ENCODE data around the gene TGFB1. TPM values are rescaled to one million over a fixed set of nuclear protein-coding genes. Genes with fewer than 3 reads are reported as not detected.
"Not testable (repeated sequence)": the region's sequence is repeated elsewhere in the genome, so short reads cannot be mapped to it uniquely, and the experiment has no call there.

TGFB1 gene
- 10 to 100 TPM; 29.3 to 31.5 TPM for total RNA-seq
- long read RNA-seq, partial matches to known transcripts: 0 of 4 reads
- long read RNA-seq, other reads (novel, unspliced or antisense): 4 of 4 reads

DNA sequence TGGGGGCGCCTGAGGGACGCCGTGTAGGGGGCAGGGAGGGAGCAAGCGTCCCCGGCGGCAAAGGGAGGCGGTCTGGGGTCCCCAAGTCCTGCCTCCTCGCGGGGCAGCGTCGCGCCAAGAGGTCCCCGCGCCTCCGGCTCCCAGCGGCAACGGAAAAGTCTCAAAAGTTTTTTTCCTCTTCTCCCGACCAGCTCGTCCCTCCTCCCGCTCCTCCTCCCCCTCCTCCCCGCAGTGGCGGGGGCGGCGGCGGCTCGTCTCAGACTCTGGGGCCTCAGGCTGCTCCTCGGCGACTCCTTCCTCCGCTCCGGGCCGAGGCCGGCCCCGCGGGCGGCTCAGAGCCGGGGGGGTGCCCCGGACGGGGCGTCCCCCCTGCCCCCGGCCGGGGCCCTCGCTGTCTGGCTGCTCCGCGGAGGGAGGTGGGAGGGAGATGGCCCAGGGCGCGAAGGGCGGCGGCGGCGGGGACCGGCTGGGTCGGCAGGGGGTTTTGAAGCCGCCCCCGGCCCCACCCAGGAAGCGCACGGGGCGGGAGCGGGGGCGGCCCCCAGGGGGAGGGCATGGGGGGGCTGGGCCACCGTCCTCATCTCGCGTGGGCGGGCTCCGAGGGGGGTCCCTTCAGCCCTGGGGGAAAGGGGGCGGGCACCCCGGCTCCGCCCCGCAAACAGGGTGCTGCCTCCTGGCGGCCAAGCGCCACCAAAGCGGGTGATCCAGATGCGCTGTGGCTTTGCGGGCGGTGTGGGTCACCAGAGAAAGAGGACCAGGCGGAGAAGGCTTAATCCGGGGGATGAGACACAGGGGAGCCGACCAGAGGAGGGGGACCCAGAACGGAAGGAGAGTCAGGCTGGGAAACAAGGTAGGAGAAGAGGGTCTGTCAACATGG, at the start of gene TGFB1:
Gene TGFB1 (minus strand): TSS at position 457 of the 877 bp plus-strand sequence. CDS start 878 bp downstream, outside the sequence.
- peak; percentile 75 to 82 for ATAC-seq
- peak; percentile 92 for DNase-seq
- intact Hi-C loops (cut with DNase I): loop anchor here in 1 of 2 donors (5.0 kb wide), 1 partner anchor 41 kb away; the partner anchor contains the start of gene CCDC97

DNA sequence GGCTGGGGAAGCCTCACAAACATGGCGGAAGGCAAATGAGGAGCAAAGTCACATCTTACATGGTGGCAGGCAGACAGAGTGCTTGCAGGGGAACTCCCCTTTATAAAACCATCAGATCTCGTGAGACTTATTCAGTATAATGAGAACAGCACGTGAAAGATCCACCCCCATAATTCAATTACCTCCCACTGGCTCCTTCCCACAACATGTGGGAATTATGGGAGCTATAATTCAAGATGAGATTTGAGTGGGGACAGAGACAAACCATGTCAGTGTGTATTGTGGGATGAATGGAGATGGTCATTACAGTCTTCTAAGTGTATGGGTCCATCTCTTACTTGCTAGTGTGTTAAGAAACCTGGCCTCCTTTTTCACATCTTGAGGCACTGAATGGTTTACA, 48.3 kb upstream of the TGFB1 start:
- DNase-seq (no peak), ATAC-seq (no peak)
- intact Hi-C loops (cut with DNase I): no loop called here

DNA sequence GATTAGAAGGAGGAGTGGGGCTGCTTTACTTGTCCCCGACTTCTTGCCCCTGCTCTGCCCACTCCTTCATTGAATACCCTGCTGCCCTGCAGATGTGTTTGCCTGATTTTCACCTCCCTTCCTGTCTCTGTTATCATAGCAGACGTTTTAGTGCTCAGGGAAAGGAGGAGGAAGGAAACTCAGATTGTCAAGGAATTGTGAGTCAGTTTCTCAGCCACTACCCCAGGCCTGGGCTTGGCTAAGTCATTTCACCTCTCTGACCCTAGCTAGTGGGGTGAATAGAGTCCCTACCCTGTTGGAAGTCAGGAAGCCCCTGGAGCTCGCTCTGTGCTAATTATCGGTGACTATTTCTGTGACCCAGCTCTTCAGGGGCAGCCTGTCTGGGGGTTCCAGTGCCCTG, 47.8 kb upstream of the TGFB1 start:
- intact Hi-C loops (cut with DNase I): no loop called here
- DNase-seq (no peak), ATAC-seq (no peak)

DNA sequence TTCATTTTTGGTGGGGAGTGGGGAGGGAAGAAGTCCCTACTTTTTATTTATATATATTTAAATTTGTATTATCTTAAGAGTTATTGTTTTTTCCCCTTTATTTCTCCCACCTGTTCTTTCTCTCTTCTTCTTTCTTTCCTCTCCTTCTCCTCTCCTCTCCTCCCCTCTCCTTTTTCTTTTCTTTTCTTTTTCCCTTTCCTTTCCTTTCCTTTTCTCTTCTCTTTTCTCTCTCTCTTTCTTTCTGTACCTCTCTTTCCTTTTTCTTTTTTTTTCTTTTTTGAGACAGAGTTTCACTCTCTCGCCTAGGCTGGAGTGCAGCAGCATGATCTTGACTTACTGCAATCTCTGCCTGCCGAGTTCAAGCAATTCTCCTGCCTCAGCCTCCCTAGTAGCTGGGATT, 45.8 kb upstream of the TGFB1 start:
- ATAC-seq (no peak), DNase-seq (no peak)
- intact Hi-C loops (cut with DNase I): loop anchor here in 1 of 2 donors (5.0 kb wide), 1 partner anchor 38 kb away; the partner anchor contains the start of gene DMAC2

DNA sequence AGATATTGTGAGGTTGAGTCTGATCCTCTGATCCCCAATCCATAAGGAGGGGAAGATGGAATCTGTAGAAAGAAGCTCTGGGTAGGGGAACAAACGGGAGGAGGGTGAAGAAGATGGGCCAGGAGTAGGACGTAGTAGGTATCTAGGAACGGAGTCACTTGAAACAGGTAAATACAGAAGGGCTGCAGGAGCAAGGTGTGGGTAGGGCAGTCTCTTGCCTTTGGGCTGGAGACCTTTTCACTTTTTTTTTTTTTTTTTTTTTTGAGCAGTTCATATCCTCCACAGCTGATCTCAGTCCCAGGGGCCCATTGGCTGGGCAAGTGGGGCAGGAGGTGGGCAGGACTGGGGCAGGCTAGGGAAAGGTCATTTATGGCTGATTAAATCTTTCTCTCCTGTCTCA, 45.4 kb upstream of the TGFB1 start:
- no peak for DNase-seq

DNA sequence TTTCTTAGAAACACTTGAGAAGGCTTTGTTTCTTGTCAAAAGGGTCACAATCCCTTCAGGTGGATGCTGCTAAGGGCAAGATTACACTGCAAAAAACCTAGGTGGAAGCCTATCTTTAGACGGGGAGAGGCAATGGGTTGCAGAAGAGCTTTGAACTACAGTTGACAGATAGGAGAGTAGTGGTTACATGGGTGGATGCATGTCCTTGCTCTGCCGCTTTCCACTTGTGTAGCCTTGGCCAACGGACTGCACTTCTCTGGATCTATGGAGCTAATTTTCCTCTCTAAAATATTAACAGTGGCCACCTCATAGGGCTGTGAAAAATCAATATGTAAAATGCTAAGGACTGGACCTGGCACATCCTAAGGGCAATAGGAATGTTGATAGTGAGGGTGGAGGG, 44.9 kb upstream of the TGFB1 start:
- DNase-seq: no peak
- no peak for ATAC-seq
- intact Hi-C loops (cut with DNase I): loop anchor here in 1 of 2 donors (5.0 kb wide), 1 partner anchor 39 kb away; the partner anchor contains the start of gene DMAC2

More for the DNA sequence above, 45.4 kb upstream of the TGFB1 start:
- no peak for ATAC-seq
- intact Hi-C loops (cut with DNase I): loop anchor here in 1 of 2 donors (5.0 kb wide), 1 partner anchor 38 kb away; the partner anchor contains the start of gene DMAC2

DNA sequence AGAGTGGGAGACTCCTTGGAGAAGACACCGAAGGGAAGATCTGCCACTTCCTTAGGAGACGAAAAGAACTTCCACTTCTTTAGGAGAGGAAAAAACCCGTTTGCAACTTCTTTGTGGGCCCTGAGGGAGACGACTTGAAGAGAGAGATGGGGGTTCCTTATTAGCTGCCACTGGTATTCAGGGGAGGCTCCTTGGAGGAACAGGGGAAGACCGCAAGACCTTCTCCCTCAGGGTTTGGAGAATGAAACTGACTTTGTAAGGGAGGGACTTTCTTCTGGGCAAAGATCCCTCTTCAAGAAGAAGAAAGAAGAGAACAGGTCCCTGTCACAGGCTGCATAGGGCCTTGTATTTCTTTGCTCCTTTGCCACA, 44.3 kb upstream of the TGFB1 start:
- ATAC-seq: no peak
- no peak for DNase-seq
- intact Hi-C loops (cut with DNase I): loop anchor here in 1 of 2 donors (5.0 kb wide), 1 partner anchor 39 kb away; the partner anchor contains the start of gene DMAC2

DNA sequence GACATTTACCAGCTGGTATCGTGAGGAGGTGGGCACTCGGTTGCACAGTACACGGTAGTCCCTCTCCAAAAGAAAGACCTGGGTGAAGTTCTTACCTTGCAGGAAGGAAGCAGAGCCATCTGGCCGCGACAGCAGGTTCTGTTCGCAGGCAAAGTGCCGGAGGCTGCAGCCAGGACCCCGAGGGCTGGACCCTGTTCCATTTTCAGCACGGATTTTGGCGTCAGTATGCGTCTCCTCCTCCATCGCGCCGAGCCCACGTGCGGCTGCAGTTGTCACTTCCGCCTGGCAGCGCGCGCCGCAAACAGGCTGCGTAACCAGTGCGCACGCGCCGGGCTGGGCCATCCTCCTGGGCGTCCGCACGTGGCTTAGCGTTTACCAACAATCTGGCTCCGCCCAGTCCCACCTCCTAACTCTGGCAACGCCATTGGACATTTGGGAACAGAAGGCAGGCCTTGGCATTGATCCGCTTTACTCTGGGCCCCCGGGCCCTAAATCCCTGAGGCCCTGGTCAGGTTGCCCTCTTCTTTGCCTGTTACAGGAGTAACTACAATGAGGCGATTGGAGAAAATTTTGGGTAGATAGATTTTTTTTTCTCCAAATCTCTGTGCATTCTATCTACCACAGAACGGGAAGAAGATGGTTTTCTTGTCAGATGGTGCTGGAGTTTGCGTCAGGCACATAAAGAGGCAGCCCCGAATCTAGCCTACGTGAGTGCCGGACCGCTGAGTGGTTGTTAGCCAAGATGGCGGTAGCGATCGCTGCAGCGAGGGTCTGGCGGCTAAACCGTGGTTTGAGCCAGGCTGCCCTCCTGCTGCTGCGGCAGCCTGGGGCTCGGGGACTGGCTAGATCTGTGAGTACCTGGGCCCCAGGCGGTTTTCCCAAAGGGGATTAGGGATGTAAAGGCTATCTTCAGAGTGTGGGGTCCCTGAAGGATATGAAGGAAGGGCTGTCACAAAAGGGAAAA, 43.6 kb upstream of the TGFB1 start, which contains the start of the genes BCKDHA and EXOSC5:
Gene BCKDHA (plus strand): TSS at position 733 of the 964 bp plus-strand sequence. CDS start 10 bp downstream, at position 743.
Gene EXOSC5 (minus strand): TSS at position 274 of the 964 bp plus-strand sequence. CDS start 31 bp downstream, at position 243.
- ATAC-seq: peak; percentile 99
- peak; percentile 100 for DNase-seq
- intact Hi-C loops (cut with DNase I): loop anchor here in 1 of 2 donors (5.0 kb wide), 1 partner anchor 40 kb away; the partner anchor contains the start of gene DMAC2

DNA sequence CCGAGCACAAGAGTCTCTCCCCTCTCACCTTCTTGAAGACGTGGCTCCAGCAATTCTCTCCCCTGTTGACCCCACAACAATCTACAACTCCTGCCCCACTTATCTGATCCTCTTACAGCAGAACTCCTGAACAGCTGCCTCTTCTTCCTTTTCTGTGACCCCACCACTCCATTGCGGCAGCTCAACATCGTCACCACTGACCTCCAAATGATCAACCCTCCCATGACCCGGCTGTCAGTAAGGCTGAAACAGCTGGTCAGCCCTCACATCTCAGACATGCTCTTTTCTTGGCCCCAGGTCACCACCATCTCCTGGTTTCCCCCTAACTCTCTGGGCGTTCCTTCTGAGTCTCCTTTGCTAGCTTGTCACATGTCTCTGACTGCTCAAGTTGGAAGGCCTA, 41.6 kb upstream of the TGFB1 start:
- intact Hi-C loops (cut with DNase I): loop anchor here in 1 of 2 donors (5.0 kb wide), 1 partner anchor 42 kb away; the partner anchor contains the start of gene DMAC2
- no peak for DNase-seq

DNA sequence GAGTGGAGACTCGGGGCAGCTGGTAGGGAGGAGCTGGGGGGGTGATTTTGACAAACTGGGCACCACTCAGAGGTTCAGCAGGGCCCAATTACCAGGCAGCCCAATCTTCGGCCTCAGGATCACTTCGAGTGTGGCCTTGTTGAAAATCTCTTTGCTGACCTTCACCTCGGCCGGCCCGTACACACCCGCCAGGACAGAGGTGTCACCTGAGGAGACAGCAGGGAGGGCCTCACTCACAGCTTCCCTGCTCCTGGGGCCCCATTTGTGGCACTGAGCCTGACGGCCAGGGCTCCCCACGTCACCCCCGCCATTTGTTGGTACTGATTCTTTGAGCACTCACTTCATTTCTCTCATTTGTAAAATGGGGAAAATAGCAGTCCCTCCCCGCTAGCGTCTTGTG, 39.1 kb upstream of the TGFB1 start:
- ATAC-seq: no peak
- intact Hi-C loops (cut with DNase I): no loop called here
- DNase-seq: no peak

More for the DNA sequence above, 41.6 kb upstream of the TGFB1 start:
- no peak for ATAC-seq

DNA sequence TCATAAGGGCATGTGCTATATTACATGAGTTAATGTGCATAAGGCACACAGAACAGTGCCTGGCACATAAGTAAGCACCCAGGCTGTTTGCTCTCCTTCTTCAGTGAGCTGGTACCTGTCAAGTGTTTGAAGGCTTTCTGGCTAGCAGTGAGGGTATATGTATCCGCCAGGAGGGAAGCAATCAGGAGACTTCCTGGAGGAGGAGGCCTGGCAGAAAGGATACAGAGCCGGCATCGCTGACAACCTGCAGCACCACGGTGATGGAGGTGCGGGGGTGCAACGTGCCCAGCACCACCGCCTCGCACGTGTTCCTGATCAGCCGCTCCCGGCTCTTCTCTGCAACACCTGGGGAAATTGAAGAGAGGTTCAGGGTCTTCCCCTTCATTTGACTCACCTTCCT, 37.9 kb upstream of the TGFB1 start:
- intact Hi-C loops (cut with DNase I): no loop called here
- ATAC-seq (no peak), DNase-seq (no peak)

DNA sequence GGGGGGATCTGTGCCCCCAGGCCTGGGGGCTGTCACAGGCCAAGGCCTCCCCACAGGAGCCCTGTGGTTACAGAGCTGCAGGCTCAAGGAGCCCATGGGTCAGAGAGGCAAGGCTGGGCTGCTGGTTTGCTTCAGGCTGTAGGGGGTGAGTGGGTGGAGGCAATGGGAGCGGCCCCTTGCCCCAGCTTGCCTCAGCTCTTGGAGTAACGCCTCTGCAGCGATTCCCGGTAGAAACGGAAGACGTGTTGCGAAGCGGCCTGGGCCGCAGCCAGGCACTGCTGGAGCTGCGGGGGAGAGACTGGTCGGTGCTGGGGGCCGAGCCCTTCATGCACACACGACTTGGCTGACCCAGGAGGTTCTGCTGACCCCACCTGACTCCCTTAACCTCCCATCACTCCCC, 32.7 kb upstream of the TGFB1 start:
- peak; percentile 64 to 76 for ATAC-seq
- intact Hi-C loops (cut with DNase I): no loop called here
- DNase-seq: peak; percentile 42

DNA sequence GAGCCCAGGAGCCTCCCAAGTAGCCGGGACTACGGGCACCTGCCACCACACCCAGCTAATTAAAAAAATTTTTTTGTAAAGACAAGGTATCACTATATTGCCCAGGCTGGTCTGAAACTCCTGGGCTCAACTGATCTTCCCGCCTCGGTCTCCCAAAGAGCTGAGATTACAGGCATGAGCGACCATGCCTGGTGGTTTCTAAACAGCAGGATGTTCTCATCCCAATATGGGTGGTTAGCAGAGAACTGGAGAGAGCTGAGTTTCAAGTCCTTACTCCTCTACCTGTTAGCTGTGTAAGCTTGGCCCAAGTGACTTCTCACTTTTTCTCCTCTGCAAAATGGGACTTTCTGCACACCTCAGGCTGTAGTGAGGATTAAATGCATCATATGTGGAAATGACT, 30.6 kb upstream of the TGFB1 start:
- intact Hi-C loops (cut with DNase I): no loop called here
- DNase-seq: no peak
- ATAC-seq: no peak

DNA sequence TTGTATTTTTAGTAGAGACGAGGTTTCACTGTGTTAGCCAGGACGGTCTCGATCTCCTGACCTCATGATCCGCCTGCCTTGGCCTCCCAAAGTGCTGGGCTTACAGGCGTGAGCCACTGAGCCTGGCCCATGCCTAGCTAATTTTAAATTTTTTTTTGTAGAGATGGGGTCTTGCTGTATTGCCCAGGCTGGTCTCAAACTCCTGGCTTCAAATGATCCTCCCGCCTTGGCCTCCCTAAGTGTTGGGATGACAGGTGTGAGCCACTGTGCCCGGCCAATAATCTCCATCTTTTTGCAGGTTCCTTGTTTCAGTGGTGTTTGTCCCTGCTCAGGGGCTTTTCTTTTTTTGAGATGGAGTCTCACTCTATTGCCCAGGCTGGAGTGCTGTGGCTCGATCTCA, 27.8 kb upstream of the TGFB1 start:
- DNase-seq; ATAC-seq; intact Hi-C loops (cut with DNase I): not testable (repeated sequence)

DNA sequence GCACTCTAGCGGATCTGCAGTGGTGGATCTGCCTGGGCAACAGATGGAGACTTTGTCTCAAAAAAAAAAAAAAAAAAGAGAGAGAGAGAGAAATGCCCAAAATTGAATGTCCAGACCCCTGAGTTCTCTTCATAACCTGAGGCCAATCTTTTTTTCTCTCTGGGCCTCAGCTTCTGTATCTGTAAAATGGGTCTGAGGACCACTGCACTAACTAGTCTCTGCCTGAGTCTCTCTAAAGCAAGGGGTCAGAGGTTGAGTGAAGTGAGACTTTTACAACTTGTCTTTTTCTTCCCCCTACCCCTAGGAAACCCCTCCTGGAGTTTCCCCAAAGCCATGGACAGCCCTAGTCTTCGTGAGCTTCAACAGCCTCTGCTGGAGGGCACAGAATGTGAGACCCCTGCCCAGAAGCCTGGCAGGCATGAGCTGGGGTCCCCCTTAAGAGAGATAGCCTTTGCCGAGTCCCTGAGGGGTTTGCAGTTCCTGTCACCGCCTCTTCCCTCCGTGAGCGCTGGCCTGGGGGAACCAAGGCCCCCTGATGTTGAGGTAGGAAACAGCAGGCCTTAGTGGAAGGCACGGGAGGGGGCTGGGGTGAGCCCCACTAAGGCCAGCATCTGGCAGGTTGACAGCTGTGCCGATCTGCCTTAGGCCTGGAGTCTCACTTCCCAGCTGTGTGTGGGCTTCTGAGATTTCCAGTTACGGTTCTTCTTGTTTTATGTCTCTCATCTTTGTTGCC, 24.4 kb upstream of the TGFB1 start:
- no peak for DNase-seq
- intact Hi-C loops (cut with DNase I): no loop called here
- ATAC-seq: no peak

DNA sequence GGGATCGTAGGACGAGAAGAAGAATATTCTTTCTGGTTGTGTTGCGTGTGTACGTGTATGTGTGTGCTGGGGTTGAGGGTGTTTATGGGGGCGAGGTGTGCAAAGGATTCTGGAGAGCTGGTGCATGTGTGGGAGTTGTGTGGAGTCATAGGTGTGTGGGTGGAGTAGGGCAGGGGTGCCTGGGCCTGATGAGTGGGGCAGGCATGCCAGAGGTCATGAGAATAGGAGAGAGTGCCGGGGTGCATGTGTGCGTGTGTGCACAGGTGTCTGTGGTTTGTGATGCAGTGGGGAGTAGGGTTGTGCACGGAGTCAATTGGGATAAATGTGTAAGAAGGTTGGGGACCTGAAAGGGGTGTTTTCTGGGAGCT, 23.3 kb upstream of the TGFB1 start:
- ATAC-seq (peak in 1 of 2 donors; percentile 10), DNase-seq (no peak)
- intact Hi-C loops (cut with DNase I): no loop called here

DNA sequence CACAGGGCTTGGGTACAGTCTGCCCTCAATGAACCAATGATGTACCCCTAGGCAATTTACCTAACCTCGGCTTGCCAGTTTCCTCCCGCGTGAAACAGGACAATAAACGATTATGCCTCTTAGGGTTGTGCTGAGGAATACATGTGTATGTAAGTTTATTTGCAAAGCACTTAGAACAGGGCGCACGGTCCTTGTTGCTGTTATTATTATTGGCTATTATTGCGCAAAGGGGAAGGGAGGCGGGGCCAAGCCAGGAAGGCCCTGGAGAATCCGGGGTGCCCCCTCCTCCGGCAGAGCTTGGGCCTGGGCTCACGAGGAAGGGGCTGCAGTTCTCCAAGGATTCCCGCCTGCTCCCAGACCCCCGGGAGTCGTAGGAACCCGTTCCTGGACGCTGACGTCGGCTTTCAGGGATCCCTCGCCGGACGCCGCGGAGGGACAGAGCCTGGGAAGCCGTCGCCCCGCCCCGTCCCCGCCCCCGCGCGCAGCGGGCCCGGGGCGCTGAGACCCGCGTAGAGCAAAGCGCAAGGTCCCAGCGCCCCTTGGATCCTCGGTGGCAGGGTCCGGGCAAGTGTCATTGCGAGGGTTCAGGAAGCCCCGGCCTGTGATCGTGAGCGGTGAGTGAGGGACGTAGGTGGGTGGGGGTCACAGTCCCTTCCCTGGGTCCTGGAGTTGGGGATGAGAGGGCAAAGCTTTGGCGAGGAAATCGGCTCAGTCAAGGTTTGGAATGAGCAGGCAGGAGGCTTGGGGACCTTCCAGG, 22.7 kb upstream of the TGFB1 start, which contains the start of gene TMEM91:
Gene TMEM91 (plus strand): TSS at position 293 of the 757 bp plus-strand sequence. CDS start 1,777 bp downstream, outside the sequence.
- DNase-seq: peak; percentile 53
- intact Hi-C loops (cut with DNase I): no loop called here
- peak; percentile 54 for ATAC-seq

All from left cardiac atrium (tissue), 4 donors.